ENCODE data around the gene DPH3. TPM values are rescaled to one million over a fixed set of nuclear protein-coding genes. Genes with fewer than 3 reads are reported as not detected.

The DPH3 gene
- total RNA-seq, 1 donor from 2014 or later = 61.5 TPM

Other genes with a start within 250 kb of the DPH3 start
- gene GALNT15, start 90.3 kb downstream of the DPH3 start, total RNA-seq = 0.95 and 3.0 TPM in 2 replicates
- 10.5 and 10.6 TPM in 2 replicates for gene OXNAD1, start 269 bp upstream of the DPH3 start, total RNA-seq
- gene RFTN1, start 248.8 kb upstream of the DPH3 start, total RNA-seq = 49.5 and 56.8 TPM in 2 replicates